Thyroid gland (tissue), 4 donors: Measurements from ENCODE around the gene IFI27. TPM values are rescaled to one million over a fixed set of nuclear protein-coding genes. Genes with fewer than 3 reads are reported as not detected.

Source experiments
- DNase-seq, 2 donors: peaks; one replicate each; pipeline ENCODE4 v3.0.0-alpha.2; 2019
- H3K27ac ChIP-seq, 3 donors: fragments of 200-600 bp; sonication (generic); 1 replicate in 2 of 3; 2 replicates in 1 of 3; pipeline ENCODE4 v1.5.1; 2016 to 2019; ENCODE audit warnings: mild to moderate bottlenecking in 1 of 3, moderate library complexity in 1 of 3
- H3K27me3 ChIP-seq: fragments of 200-600 bp; sonication (generic); one replicate; pipeline ENCODE4 v1.5.1; 2019
- H3K36me3 ChIP-seq, 2 donors: fragments of 200-600 bp; sonication (generic); one replicate each; pipeline ENCODE4 v1.5.1; 2016 to 2019
- H3K4me1 ChIP-seq, 2 donors: fragments of 200-600 bp; sonication (generic); one replicate each; pipeline ENCODE4 v1.5.1; 2017 to 2019
- H3K4me3 ChIP-seq, 3 donors: fragments of 200-600 bp; sonication (generic); replicated peaks in 1 of 3; 1 replicate in 2 of 3; 2 replicates in 1 of 3; pipeline ENCODE4 v1.5.1; 2016; ENCODE audit warnings: mild to moderate bottlenecking in 1 of 3
- H3K9me3 ChIP-seq: fragments of 200-600 bp; sonication (generic); one replicate; pipeline ENCODE4 v1.5.1; 2017
- CTCF ChIP-seq, 6 experiments: fragments of 200-600 bp in 3 of 6; fragments of 450-650 bp in 3 of 6; sonication (generic) in 3 of 6; IDR thresholded peaks; one replicate each; pipeline ENCODE4 v1.5.1; 2016 to 2019; ENCODE audit warnings: antibody characterized with exemption in 6 of 6, mild to moderate bottlenecking in 2 of 6, inconsistent platforms in 1 of 6, moderate library complexity in 1 of 6
- POLR2A ChIP-seq, 2 donors: fragments of 450-650 bp; IDR thresholded peaks; one replicate each; pipeline ENCODE4 v1.6.1; 2017; ENCODE audit warnings: antibody characterized with exemption in 2 of 2, mild to moderate bottlenecking in 2 of 2, moderate library complexity in 1 of 2
- WGBS, 2 donors: methylation state at CpG; one replicate each; pipeline ENCODE4 v1.1.5; 2017; 5-methylcytosine and 5-hydroxymethylcytosine counted together
- intact Hi-C: fragments of 100-400 bp; cut with DNase I; formaldehyde crosslinking; loops from one replicate; pipeline ENCODE4 v1.15.1; 2023
- total RNA-seq, 4 donors: library from RNA; depleted of rRNA; stranded (reverse); fragments of >200 nt; gene quantifications; one replicate each; pipeline ENCODE4 v1.2.3, GENCODE V29; 2016

Gene IFI27
- total RNA-seq, 4 donors from 2014 or later = 40.8 to 111 (median 81.3) TPM

- no peak overlapping the region for H3K27ac ChIP-seq
- no peak overlapping the region for H3K4me3 ChIP-seq
- intact Hi-C loops = no loop called here
- TF ChIP-seq POLR2A (IDR thresholded peaks at IDR 0.05) = no peak
- no peak for TF ChIP-seq CTCF (IDR thresholded peaks at IDR 0.05)
- no peaks in the 10 kb centered on the region for H3K9me3 ChIP-seq
- H3K36me3 ChIP-seq = no peaks in the 10 kb centered on the region
- H3K4me1 ChIP-seq = no peaks in the 10 kb centered on the region
- H3K27me3 ChIP-seq = no peaks in the 10 kb centered on the region
- WGBS, 2 donors = 3 to 8% methylated on average over 2 of the region's 2 CpGs
- no peak for DNase-seq
Observed at GRCh38 chr14:94161981-94162380, 51.4 kb downstream of the IFI27 start.

- Histone ChIP-seq H3K36me3 (no peaks in the 10 kb centered on the region), H3K9me3 (no peaks in the 10 kb centered on the region), H3K4me1 (no peaks in the 10 kb centered on the region), H3K27ac (no peak overlapping the region), H3K4me3 (no peak overlapping the region), H3K27me3 (no peaks in the 10 kb centered on the region)
- WGBS, 2 donors = 90 to 96% methylated on average over 5 of the region's 5 CpGs
- TF ChIP-seq CTCF (IDR thresholded peaks at IDR 0.05) (no peak), POLR2A (IDR thresholded peaks at IDR 0.05) (no peak)
- DNase-seq = no peak
- intact Hi-C loops = no loop called here
Observed at GRCh38 chr14:94162466-94162865, 51.9 kb downstream of the IFI27 start.

- Histone ChIP-seq H3K4me1 (no peaks in the 10 kb centered on the region), H3K9me3 (no peaks in the 10 kb centered on the region), H3K36me3 (no peaks in the 10 kb centered on the region), H3K4me3 (no peak overlapping the region), H3K27ac (no peak overlapping the region), H3K27me3 (no peaks in the 10 kb centered on the region)
- intact Hi-C loops = no loop called here
- no peak for DNase-seq
- WGBS, 2 donors = 74 to 77% methylated on average over 5 of the region's 5 CpGs
- TF ChIP-seq POLR2A (IDR thresholded peaks at IDR 0.05) = no peak
- no peak for TF ChIP-seq CTCF (IDR thresholded peaks at IDR 0.05)
Observed at GRCh38 chr14:94163796-94164195, 53.3 kb downstream of the IFI27 start.

- 25 to 27% methylated on average over 19 to 23 of the region's 26 CpGs for WGBS, 2 donors
- no peak overlapping the region for H3K27ac ChIP-seq
- H3K27me3 ChIP-seq = no peaks in the 10 kb centered on the region
- intact Hi-C loops = no loop called here
- no peak for DNase-seq
- no peaks in the 10 kb centered on the region for H3K4me1 ChIP-seq
- H3K9me3 ChIP-seq = no peaks in the 10 kb centered on the region
- no peaks in the 10 kb centered on the region for H3K36me3 ChIP-seq
- TF ChIP-seq POLR2A (IDR thresholded peaks at IDR 0.05) (no peak), CTCF (IDR thresholded peaks at IDR 0.05) (no peak)
- H3K4me3 ChIP-seq = no peak overlapping the region
Observed at GRCh38 chr14:94164685-94165431, 54.3 kb downstream of the IFI27 start.

- DNase-seq = no peak
- no peaks in the 10 kb centered on the region for H3K9me3 ChIP-seq
- H3K36me3 ChIP-seq = no peaks in the 10 kb centered on the region
- H3K4me1 ChIP-seq = no peaks in the 10 kb centered on the region
- WGBS, 2 donors = 94 to 100% methylated on average over 2 to 3 of the region's 3 CpGs
- no peak for TF ChIP-seq POLR2A (IDR thresholded peaks at IDR 0.05)
- TF ChIP-seq CTCF (IDR thresholded peaks at IDR 0.05) = no peak
- H3K27me3 ChIP-seq = no peaks in the 10 kb centered on the region
- no peak overlapping the region for H3K27ac ChIP-seq
- intact Hi-C loops = no loop called here
- H3K4me3 ChIP-seq = no peak overlapping the region
Observed at GRCh38 chr14:94165744-94166143, 55.2 kb downstream of the IFI27 start.

Other genes starting within 250 kb of the IFI27 start
- gene FAM181A, start 183.4 kb upstream of the IFI27 start, total RNA-seq = 1 to 10 TPM in 1 of 4 donors, under 1 TPM in 3; 0.40 to 3.6 (median 0.63) TPM
- gene ASB2, start 134.2 kb upstream of the IFI27 start, total RNA-seq = 1 to 10 TPM in 1 of 4 donors, under 1 TPM in 2, not detected in 1; 0.67 to 3.8 (median 0.79) TPM
- gene CCDC197, start 113.4 kb upstream of the IFI27 start, total RNA-seq = not detected
- 1 to 10 TPM in 1 of 4 donors, under 1 TPM in 2, not detected in 1; 0.45 to 1.2 (median 0.54) TPM for gene OTUB2, start 84.4 kb upstream of the IFI27 start, total RNA-seq
- gene DDX24, start 29.5 kb upstream of the IFI27 start, total RNA-seq = 100 to 1,000 TPM; 139 to 209 (median 193) TPM
- gene IFI27L1, start 29.4 kb upstream of the IFI27 start, total RNA-seq = 10 to 100 TPM in 2 of 4 donors, 1 to 10 TPM in 2; 3.4 to 21.3 (median 10.2) TPM
- 10 to 100 TPM in 2 of 4 donors, 1 to 10 TPM in 2; 7.8 to 97.8 (median 23.1) TPM for gene IFI27L2, start 18.9 kb downstream of the IFI27 start, total RNA-seq
- 10 to 100 TPM in 1 of 4 donors, 1 to 10 TPM in 1, under 1 TPM in 2; 0.45 to 16.2 (median 0.92) TPM for gene PPP4R4, start 63.6 kb downstream of the IFI27 start, total RNA-seq
- gene SERPINA10, start 182.5 kb downstream of the IFI27 start, total RNA-seq = not detected
- gene SERPINA6, start 212.6 kb downstream of the IFI27 start, total RNA-seq = not detected